NT2/D1 (cell line): Measurements from ENCODE around the gene GNB3.
"Not testable (repeated sequence)": the region's sequence is repeated elsewhere in the genome, so short reads cannot be mapped to it uniquely, and the experiment has no call there.

Experiments used
- SUZ12 ChIP-seq: IDR thresholded peaks from 2 replicates; pipeline ENCODE4 v1.6.1; 2011; ENCODE audit not compliant: insufficient read length, insufficient read depth; ENCODE audit errors: extremely low read depth
- ZNF274 ChIP-seq: IDR thresholded peaks from 2 replicates; pipeline ENCODE4 v1.6.1; 2011; ENCODE audit warnings: mild to moderate bottlenecking, low read depth, low read length

DNA sequence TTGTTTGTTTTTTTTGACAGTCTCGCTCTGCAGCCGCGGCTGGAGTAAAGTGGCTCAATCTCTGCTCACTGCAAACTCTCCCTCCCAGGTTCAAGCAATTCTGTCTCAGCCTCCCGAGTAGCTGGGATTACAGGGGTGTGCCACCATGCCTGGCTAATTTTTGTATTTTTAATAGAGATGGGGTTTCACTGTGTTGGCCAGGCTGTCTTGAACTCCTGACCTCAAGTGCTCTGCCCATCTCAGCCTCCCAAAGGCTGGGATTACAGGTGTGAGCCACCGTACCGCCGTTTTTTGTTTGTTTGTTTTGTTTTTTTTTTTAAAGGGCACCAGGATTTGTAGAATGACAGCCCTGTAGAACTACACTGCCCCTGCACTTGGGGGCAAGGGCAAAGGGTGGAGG is 48.1 kb downstream of the GNB3 start:
- not testable (repeated sequence) for TF ChIP-seq SUZ12, ZNF274
